HG03457 (cell line): ENCODE measurements around the gene PIK3IP1.
"Not testable (repeated sequence)": the region's sequence is repeated elsewhere in the genome, so short reads cannot be mapped to it uniquely, and the experiment has no call there.

ENCODE experiments used
- ATAC-seq: cut with Tn5 transposase; IDR thresholded peaks from one replicate; pipeline ENCODE4 v1.9.1; 2021; ENCODE audit warnings: moderate number of reproducible peaks; ENCODE audit not compliant: unreplicated experiment

PIK3IP1 gene

DNA sequence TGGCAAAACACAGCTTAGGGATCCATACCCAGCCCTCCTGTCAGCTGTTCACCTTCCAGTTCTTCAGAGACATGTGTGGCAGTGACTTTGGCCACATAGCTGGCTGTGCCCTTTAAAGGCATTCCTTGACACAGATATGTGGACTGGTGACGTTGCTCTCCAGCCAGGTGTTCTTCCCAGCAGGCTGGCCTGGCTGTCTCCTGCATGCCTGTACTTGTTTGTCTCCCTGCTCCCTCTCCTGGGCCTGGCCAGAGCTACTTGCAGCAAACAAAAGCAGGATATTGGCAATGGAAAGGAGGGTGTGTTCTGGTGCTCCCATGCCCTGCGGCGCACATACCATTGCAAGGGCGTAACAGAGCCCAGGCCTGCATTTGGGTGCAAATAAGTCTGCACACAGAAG lies 38.3 kb downstream of the PIK3IP1 start:
- ATAC-seq: no peak

DNA sequence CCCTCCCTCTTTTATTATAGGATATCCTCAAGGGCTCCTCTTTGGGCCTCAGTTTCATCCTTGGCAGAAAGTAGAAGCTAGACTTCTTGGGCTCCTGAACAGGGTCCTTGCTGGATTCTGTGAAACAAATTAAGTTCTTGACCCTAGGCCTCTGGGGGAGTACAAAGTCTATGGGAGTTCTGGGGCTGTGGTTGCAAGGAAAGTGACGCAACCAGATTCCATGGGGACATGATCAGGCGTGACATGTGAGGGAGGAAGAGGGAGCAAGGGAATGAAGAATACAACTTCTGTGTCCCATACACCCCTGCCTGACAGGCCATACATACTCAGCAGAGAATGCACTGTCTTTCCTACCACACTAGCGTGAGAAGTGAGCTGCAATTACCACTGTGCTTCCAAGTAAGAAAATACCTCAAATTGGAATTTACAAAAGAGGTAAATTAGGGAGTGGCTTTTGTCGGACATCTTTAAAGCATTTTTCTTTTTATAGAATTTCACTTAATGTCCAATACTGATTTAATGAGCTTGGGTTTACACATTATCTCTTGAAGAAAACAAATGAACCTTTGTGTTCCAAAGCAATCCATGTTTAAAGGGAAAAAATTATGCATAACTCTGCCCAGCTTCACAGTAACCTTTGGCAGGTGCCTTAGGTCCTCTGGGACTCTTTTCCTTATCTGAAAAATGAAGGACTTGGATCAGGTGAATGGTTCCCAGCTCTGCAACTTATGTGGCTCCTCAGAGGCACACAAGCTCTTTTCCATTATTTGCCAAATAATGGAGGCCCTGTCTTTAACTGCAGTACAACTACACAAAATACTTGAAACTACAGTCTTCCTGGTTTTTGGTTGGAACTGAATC lies 41.3 kb downstream of the PIK3IP1 start:
- no peak for ATAC-seq

DNA sequence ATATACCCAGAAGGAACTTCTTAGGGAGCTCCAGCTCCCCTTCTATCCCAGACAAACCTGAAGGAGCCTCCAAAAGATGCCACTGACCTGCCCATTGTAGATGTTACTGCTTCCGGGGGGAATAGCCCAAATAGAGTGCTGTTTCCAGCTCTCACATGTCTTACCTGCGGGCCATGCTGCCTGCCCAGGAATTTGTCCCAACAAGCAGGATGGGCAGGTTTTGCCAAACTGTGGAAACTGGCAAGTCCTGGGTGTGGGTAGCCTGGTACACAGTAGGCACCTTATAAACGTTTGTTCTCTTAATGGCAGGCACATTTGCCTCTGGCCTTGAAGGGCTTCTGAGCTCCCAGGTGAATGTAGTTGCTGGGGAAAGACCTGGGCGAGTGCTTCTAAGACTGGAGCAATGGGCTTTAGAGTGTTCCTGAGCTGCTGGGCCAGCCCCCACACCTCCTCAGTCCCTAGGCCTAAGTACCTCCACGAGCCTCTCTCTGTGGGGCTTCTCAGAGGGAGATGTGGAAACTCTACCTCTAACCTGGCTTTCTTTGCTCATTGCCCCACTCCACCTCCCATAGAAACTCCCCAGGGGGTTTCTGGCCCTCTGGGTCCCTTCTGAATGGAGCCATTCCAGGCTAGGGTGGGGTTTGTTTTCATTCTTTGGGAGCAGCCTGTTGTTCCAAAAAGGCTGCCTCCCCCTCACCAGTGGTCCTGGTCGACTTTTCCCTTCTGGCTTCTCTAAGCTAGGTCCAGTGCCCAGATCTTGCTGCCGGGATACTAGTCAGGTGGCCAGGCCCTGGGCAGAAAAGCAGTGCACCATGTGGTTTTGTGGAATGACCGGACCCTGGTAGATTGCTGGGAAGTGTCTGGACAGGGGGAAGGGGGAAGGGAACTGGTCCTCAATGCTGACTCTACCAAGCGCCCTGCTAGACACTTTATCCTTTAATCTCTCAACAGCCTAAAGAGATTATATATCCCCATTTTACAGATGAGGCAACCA lies 43.0 kb downstream of the PIK3IP1 start:
- no peak for ATAC-seq

DNA sequence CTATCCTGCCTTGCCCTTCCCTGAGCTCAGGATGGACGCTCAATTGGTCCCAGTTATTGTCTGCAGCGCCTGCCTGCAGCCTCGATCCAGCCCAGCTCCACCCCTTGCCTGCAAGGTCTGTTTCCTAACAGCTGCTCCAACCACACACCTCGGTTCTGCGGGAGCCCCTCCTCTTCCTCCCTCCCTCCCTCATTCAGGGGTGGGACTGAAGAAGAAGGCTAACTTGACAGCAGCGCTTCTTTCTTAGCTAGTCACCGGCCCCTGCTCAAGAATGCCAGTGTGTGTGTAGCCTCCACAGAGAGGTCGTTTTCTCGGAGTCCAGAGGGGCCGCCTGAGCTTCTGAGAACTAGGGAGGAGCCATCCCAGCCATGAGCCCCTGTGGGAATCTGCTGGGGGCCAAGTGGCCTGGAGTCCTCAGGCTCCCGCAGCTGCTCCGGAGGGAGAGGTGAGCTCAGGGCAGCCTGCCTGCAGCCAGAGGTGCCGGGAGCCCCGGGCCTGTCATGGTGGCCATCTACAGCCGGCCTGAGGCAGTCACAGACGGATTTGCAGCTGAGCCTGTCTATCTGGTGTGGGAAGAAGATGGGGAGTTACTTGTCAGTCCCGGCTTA lies 44.0 kb downstream of the PIK3IP1 start:
- ATAC-seq: no peak

DNA sequence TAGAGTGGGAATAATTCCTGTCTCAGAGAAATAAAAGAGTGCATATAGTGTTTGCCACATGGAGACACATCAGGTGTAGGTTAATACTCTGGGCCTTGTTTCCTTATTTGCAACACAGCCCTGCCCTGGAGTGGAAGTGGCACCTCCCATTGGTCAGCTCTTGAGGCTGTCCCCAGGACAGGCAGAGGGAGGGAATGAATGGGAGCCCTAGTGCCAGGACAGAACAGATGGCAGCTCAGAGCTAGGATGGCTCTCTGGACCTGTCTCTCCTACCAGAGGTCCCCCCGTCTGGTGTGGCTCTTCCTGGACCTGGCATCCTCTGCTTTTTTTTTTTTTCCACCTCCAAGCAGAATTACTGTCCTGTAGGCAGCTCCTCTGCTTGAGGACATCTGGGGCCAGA lies 44.6 kb downstream of the PIK3IP1 start:
- no peak for ATAC-seq

DNA sequence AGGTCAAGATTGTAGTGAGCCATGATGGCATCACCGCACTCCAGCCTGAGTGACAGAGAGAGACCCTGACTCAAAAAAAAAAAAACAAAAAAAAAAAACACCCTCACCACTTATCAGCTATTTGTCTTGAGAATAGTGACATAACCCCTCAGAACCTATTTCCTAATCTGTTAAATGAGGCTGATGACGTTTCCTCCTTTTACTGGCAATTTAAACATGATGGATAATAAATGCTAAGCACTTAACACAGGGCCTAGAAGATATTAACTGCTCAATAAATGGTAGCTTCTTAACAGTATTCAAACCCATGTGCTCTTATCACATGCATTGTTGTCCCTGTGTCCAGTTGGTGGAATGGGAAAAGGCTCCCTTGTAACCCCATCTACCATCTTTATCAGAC lies 45.6 kb downstream of the PIK3IP1 start:
- no peak for ATAC-seq

DNA sequence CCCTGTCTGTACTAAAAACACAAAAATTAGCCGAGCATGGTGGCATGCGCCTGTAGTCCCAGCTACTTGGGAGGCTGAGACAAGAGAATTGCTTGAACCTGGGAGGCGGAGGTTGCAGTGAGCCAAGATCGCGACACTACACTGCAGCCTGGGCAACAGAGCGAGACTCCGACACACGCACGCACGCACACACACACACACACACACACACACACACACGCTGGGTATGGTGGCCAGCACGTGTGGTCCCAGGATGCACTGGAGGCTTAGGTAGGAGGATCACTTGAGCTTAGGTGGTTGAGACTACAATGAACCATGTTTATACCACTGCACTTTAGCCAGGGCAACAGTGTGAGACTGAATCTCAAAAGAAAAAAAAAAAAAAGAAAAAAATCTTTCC lies 46.3 kb downstream of the PIK3IP1 start:
- ATAC-seq: not testable (repeated sequence)

DNA sequence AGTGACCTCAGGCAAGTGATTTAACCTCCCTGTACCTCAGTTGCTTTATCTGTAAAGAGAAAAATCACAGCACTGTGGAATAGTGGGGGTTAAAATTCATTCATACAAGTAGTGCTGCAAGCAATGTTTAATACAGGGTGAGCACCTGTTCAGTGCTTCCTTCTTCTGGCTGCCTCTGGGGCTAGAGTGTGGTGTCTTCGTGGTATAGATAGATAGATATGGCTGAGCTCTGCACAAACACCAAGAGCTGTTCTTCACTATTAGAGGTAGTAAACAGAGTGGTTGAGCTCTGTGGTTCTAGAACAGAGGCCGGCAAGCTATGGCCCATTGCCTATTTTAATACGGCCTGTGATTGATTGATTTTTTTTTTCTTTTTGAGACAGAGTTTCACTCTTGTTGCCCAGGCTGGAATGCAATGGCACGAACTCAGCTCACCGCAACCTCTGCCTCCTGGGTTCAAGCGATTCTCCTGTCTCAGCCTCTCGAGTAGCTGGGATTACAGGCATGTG lies 47.3 kb downstream of the PIK3IP1 start:
- ATAC-seq: no peak

DNA sequence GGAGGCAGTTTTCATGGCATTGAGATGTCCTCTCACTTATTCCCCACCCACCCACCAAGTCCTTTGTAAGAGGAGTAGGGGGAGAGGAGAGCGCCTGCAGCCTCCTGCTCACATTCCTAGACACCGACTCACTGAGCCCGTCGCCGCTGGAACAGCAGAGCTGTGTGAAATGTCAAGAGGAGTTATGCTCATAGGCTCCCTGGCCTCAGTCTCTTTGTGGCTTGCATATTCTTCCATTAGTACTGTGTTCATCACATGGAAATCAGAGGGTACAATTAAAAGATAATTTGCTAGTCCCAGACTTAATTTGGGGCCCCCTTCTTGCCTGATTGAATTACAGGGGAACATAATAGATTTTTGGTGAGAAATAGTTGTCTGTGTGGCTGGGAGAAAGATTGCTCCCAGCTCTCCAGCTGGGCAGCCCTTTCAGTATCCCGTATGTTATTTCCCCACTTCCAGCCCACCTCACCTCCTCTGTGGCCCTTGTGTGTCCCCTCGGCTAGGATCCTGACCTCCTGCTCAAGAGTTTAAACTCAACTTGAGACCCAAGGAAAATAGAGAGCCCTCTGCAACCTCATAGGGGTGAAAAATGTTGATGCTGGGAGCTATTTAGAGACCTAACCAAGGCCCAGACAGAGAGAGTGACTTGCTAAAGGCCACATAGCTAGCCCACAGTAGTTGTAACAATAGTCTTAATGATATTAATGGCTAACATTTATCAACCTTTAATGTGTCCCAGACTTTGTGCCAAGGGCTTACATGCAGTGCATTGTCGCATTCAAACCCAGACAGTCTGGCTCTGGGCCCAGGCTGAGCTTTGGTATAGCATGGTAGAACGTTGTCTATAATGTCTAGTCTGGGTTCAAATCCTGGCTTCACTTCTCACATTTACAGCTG lies 48.0 kb downstream of the PIK3IP1 start:
- no peak for ATAC-seq

DNA sequence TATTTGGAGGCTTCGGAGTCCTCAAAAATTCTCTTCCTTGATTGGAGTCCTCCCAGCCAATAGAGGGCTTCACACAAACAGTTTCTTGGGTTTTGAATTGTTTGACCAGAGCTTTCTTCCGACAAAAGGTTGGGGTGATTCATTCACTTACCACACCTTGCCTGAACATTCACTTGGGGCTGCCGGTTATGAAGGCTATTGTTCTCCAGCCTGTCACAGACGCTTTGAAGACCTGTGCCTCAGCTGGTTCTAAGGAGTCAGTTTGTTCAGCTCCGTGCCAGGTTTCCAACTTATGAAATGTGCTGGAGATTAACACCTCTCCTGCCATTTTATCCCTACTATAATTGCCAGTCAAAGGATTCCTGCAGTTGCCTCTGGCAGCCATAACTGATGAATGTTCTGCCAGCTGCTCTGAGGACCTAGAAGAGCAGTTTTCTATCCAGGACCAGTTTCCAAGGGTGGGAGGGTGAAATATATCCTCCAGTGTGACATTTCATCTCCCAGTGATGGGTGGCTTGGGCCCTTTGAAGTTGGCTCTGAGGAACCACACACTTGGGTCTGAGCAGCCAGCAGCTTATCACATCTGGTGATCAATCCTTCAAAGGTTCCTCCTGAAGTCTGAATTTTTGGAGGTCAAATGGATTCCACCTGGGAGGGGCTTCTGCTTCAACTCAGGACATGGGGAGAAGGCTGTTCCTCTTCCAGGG lies 48.8 kb downstream of the PIK3IP1 start:
- ATAC-seq: no peak

DNA sequence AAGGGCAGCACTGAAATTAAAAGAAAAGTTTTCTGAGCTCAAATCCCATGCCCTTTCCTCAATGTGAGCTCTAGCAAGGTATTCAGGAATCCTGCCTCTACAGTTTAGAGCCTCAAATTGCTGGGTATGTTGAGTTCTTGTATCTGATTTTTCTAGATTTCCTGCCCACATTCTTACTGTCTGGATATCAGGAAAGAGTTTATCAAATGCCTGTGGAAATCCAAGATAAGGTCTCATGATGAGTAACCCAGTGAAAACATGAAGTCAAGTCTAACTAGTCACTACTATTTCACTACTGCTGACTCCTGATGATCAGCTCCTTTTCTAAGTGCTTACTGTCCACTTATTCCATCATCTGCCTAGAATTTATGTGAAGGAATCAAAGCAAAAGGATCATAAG lies 50.4 kb downstream of the PIK3IP1 start:
- no peak for ATAC-seq

DNA sequence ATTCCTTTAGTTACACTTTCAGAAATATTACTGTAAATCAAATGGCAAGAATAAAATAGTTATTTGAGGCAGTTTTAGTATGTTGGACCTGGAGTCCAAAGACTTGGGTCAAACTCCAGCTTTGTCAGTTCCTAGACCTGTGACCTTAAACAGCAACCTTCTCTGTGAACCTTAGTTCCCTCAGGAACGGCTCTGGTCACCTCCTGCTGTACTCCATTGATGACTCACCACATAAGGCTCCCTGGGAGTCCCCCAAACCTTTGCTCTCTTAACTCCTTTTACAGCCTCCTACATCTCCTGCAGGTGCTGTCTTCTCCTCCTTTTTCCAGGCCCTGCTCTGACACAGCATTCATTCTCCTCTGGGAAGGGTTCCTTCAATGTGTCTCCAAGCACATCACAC lies 51.1 kb downstream of the PIK3IP1 start:
- ATAC-seq: no peak

DNA sequence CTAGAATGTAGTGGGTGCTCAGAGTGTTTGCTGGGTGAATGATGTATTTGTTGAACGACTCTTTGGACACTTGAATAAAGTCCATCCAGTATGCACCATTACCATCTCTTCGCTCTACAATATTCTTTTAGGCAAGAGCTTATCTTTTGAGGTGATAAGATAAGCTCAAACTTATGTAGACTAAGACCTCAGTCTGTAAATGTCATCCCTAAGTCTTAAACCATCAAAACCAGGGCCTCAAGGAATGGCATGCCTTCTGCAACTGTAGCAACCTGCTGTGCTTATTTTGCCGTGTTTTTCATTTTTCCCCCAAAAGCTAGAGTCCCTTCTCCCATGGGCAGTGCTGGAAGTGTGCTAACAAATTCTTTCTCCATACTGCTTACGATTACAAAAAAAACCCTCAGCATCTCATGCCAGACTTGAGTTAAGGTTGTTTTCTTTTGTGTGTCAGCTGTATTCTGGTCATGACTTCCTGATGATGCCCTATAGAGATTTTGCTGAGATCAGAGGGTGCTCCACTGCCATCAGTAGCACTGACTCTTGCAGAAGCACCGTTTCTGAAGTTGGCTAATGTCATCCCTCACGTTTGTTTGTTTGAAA lies 52.4 kb downstream of the PIK3IP1 start:
- no peak for ATAC-seq

DNA sequence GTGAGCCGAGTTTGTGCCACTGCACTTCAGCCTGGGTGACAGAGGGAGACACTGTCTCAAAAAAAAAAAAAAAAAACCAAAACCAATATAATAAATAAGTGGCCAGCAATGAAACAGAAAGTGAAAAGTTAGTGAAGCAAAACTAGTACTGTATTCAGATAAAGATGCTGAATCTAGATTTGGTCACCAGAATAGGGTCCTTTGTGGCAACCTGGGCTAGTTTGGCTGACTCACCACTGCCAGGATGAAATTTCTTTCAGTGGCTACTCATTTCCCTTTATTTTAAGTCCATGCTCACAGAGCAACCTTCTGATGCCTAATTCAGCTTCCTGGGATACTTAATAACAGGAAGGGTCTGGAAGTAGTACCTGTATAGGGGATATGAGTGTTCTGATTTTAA lies 54.2 kb downstream of the PIK3IP1 start:
- no peak for ATAC-seq

DNA sequence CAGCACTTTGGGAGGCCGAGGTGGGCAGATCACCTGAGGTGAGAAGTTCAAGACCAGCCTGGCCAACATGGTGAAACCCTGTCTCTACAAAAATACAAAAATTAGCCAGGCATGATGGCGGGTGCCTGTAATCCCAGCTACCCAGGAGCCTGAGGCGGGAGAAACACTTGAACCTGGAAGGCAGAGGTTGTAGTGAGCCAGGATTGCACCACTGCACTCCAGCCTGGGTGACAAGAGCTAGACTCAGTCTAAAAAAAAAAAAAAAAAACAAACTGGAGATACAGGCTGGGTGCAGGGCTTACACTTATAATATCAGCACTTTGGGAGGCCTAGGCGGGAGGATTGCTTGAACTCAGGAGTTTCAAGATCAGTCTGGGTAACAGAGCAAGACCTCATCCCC lies 56.2 kb downstream of the PIK3IP1 start:
- not testable (repeated sequence) for ATAC-seq

DNA sequence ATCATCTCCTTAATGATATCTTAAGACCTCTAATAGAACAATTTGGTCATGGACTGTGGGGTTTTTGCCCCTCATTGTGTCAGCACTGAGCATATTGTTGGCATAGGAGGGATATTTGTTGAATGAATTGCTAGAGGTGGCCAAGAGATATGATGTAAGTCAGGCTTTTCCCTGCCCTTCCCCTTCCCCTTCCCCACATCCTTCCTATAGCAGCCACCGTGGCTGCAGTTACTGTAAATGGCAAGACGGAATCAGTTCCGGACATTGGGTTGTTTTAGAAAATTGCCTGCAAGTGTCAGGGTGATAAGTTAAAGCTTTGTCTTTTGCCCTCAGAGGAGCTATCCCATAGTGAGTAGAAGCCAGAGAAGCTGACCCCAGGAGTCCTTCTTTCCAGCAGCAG lies 57.2 kb downstream of the PIK3IP1 start:
- no peak for ATAC-seq

DNA sequence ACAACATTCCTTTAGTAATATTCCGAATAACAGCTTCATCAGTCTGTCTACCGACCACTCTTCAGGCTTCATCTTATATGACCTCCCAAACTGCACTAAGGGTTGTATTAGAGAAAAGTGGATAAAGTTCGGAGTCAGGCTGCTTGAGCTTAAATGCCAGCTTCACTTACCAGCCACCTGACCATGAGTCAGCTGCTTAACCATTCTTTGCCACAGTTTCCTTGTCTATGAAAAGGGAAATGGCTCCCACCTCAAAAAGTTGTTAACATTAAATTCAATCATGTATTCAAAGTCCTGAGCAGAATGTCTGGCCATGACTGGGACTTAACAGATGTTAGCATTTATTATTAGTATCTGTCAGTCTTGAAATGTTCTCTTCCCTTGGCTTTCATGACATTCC lies 59.3 kb downstream of the PIK3IP1 start:
- ATAC-seq: no peak
